Suppressor macrophage (primary cell): ENCODE results near the gene DLG2.

Source experiments
- DNase-seq, 4 experiments: peaks; one replicate each; pipeline ENCODE4 v3.0.0-alpha.2; 2020 to 2022

The DLG2 gene

GRCh38 chr11:83881428-83881827 lies 1745.7 kb downstream of the DLG2 start:
- DNase-seq: no peak

GRCh38 chr11:83871054-83871453 lies 1756.1 kb downstream of the DLG2 start:
- DNase-seq: peak in 2 of 4 experiments; percentile 13 to 28

- DNase-seq: no peak
Observed at GRCh38 chr11:83866655-83867054, 1760.5 kb downstream of the DLG2 start.

GRCh38 chr11:83865636-83866461 lies 1761.3 kb downstream of the DLG2 start:
- no peak for DNase-seq

- DNase-seq: no peak
Observed at GRCh38 chr11:83864412-83865057, 1762.6 kb downstream of the DLG2 start.

GRCh38 chr11:83863272-83863671 lies 1763.9 kb downstream of the DLG2 start:
- no peak for DNase-seq

- DNase-seq: no peak
Observed at GRCh38 chr11:83862691-83863090, 1764.5 kb downstream of the DLG2 start.

GRCh38 chr11:83862033-83862432 lies 1765.1 kb downstream of the DLG2 start:
- no peak for DNase-seq

- DNase-seq: no peak
Observed at GRCh38 chr11:83858694-83859093, 1768.5 kb downstream of the DLG2 start.

GRCh38 chr11:83855237-83855636 lies 1771.9 kb downstream of the DLG2 start:
- no peak for DNase-seq

GRCh38 chr11:83852775-83853442 lies 1774.2 kb downstream of the DLG2 start:
- no peak for DNase-seq

- no peak for DNase-seq
Observed at GRCh38 chr11:83852012-83852411, 1775.1 kb downstream of the DLG2 start.

GRCh38 chr11:83847467-83848034 lies 1779.6 kb downstream of the DLG2 start:
- no peak for DNase-seq

GRCh38 chr11:83845797-83846196 lies 1781.3 kb downstream of the DLG2 start:
- DNase-seq: no peak

GRCh38 chr11:83840326-83840725 lies 1786.8 kb downstream of the DLG2 start:
- no peak for DNase-seq

GRCh38 chr11:83836883-83837654 lies 1790.1 kb downstream of the DLG2 start:
- peak in 3 of 4 experiments; percentile 14 to 31 (median 16) for DNase-seq

- no peak for DNase-seq
Observed at GRCh38 chr11:83836065-83836464, 1791.1 kb downstream of the DLG2 start.

GRCh38 chr11:83835423-83835822 lies 1791.7 kb downstream of the DLG2 start:
- no peak for DNase-seq

- no peak for DNase-seq
Observed at GRCh38 chr11:83831929-83832328, 1795.2 kb downstream of the DLG2 start.

- peak in 3 of 4 experiments; percentile 41 to 71 (median 63) for DNase-seq
Observed at GRCh38 chr11:83827940-83828554, 1799.1 kb downstream of the DLG2 start.

GRCh38 chr11:83827520-83827919 lies 1799.6 kb downstream of the DLG2 start:
- no peak for DNase-seq

- no peak for DNase-seq
Observed at GRCh38 chr11:83826078-83826477, 1801.1 kb downstream of the DLG2 start.
